Ishikawa (cell line): ENCODE data around the gene PGC.

Experiments
- CEBPB ChIP-seq: IDR thresholded peaks from 2 replicates; pipeline ENCODE4 v1.6.1; 2012
- CREB1 ChIP-seq: IDR thresholded peaks from 2 replicates; pipeline ENCODE4 v1.6.1; 2012; ENCODE audit warnings: low read depth
- EGR1 ChIP-seq: IDR thresholded peaks from 2 replicates; pipeline ENCODE4 v1.6.1; 2012
- EP300 ChIP-seq: IDR thresholded peaks from 2 replicates; pipeline ENCODE4 v1.6.1; 2012; ENCODE audit warnings: borderline replicate concordance
- FOXM1 ChIP-seq: IDR thresholded peaks from 2 replicates; pipeline ENCODE4 v1.6.1; 2012; ENCODE audit warnings: low read depth, borderline replicate concordance
- MAX ChIP-seq: IDR thresholded peaks from 2 replicates; pipeline ENCODE4 v1.6.1; 2012
- NFIC ChIP-seq: IDR thresholded peaks from 2 replicates; pipeline ENCODE4 v1.6.1; 2012
- RAD21 ChIP-seq: IDR thresholded peaks from 2 replicates; pipeline ENCODE4 v1.6.1; 2012; ENCODE audit warnings: low read depth
- REST ChIP-seq: IDR thresholded peaks from 2 replicates; pipeline ENCODE4 v1.6.1; 2012; ENCODE audit warnings: low read depth, mild to moderate bottlenecking
- TAF1 ChIP-seq: IDR thresholded peaks from 2 replicates; pipeline ENCODE4 v1.6.1; 2012; ENCODE audit warnings: low read depth, mild to moderate bottlenecking
- TCF12 ChIP-seq: IDR thresholded peaks from 2 replicates; pipeline ENCODE4 v1.6.1; 2012; ENCODE audit warnings: low read depth
- TEAD4 ChIP-seq: IDR thresholded peaks from 2 replicates; pipeline ENCODE4 v1.6.1; 2012
- USF1 ChIP-seq: IDR thresholded peaks from 2 replicates; pipeline ENCODE4 v1.6.1; 2012
- YY1 ChIP-seq: IDR thresholded peaks from 2 replicates; pipeline ENCODE4 v1.6.1; 2012; ENCODE audit warnings: low read depth
- ZBTB7A ChIP-seq: IDR thresholded peaks from 2 replicates; pipeline ENCODE4 v1.6.1; 2012; ENCODE audit warnings: low read depth

Gene PGC

GRCh38 chr6:41716516-41717391 is 30.4 kb downstream of the PGC start:
- TF ChIP-seq NFIC: no peak
- no peak for TF ChIP-seq CREB1
- TF ChIP-seq TAF1: no peak
- TF ChIP-seq EP300: no peak
- no peak for TF ChIP-seq TCF12
- no peak for TF ChIP-seq USF1
- no peak for TF ChIP-seq TEAD4

- TF ChIP-seq NFIC: no peak
- no peak for TF ChIP-seq TEAD4
- no peak for TF ChIP-seq EGR1
- no peak for TF ChIP-seq EP300
- TF ChIP-seq CREB1: no peak
- no peak for TF ChIP-seq TCF12
- TF ChIP-seq FOXM1: no peak
- no peak for TF ChIP-seq REST
- TF ChIP-seq TAF1: no peak
- TF ChIP-seq ZBTB7A: no peak
- TF ChIP-seq USF1: no peak
- TF ChIP-seq RAD21: no peak
- TF ChIP-seq MAX: no peak
- TF ChIP-seq CEBPB: no peak
These were observed 31.2 kb downstream of the PGC start for GRCh38 chr6:41715795-41716515.

GRCh38 chr6:41714556-41715273 is 32.5 kb downstream of the PGC start:
- TF ChIP-seq TCF12 (no peak), TAF1 (no peak), EGR1 (no peak), USF1 (no peak)

- TF ChIP-seq NFIC (no peak), MAX (no peak), REST (no peak), TAF1 (no peak), TEAD4 (no peak), RAD21 (no peak), CEBPB (no peak), ZBTB7A (no peak), YY1 (no peak), CREB1 (no peak), TCF12 (no peak), FOXM1 (no peak), EP300 (no peak), EGR1 (no peak), USF1 (no peak)
These were observed 33.4 kb downstream of the PGC start for GRCh38 chr6:41713650-41714291.
